OCI-LY1 (cell line): Measurements from ENCODE around the gene SERPINB8.

ENCODE experiments used
- CTCF ChIP-seq: fragments of 200-600 bp; sonication (generic), shearing (Covaris generic); IDR thresholded peaks from 2 replicates; pipeline ENCODE4 v1.5.1; 2017; ENCODE audit warnings: mild to moderate bottlenecking, antibody characterized with exemption, low read length, moderate library complexity, mixed read lengths
- EZH2 ChIP-seq: fragments of 200-600 bp; sonication (generic), shearing (Covaris generic); IDR thresholded peaks from 2 replicates; pipeline ENCODE4 v1.8.0; 2017; ENCODE audit warnings: borderline replicate concordance, mixed run types, mild to moderate bottlenecking, antibody characterized with exemption, low read length, moderate library complexity, mixed read lengths

DNA sequence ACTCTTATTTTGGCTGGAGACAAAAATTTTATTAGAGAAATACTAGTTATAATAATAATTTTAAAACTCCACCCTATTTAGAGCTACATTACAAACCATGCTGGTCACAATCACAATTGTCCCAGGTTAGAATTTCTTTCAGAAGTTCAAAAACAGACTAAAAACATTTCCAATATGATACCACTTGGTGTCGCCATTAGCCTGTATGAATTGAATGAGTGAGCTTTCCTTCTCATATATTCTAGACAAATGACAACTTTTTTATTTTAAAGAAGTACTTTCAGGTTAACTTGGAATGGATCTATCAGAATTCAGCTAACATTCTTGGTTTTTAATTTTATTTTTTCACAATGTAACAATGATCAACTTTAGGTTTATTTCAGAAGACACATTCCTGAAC is 48.0 kb downstream of the SERPINB8 start:
- peak; percentile 57 for TF ChIP-seq CTCF
- no peak for TF ChIP-seq EZH2
